Neural crest cell (in vitro differentiated cells): ENCODE data around the gene PPP1R15A. TPM values are rescaled to one million over a fixed set of nuclear protein-coding genes. Genes with fewer than 3 reads are reported as not detected.

Experiments used
- DNase-seq: peaks from one replicate; pipeline ENCODE4 v3.0.0; 2021; ENCODE audit warnings: low read depth, mixed read lengths, low spot score
- H3K27ac Mint-ChIP-seq: one replicate; pipeline ENCODE4 v1.8.0; 2021; ENCODE audit warnings: mild to moderate bottlenecking, mixed read lengths; ENCODE audit not compliant: unreplicated experiment
- H3K27me3 Mint-ChIP-seq: 2 replicates; pipeline ENCODE4 v1.8.0; 2021; ENCODE audit warnings: low read depth, mild to moderate bottlenecking, mixed read lengths
- H3K36me3 Mint-ChIP-seq: 2 replicates; pipeline ENCODE4 v1.8.0; 2021; ENCODE audit warnings: low read depth, mild to moderate bottlenecking, mixed read lengths
- H3K4me1 Mint-ChIP-seq: 2 replicates; pipeline ENCODE4 v1.8.0; 2021; ENCODE audit warnings: mixed read lengths
- H3K4me3 Mint-ChIP-seq: one replicate; pipeline ENCODE4 v1.8.0; 2021; ENCODE audit warnings: mild to moderate bottlenecking, mixed read lengths
- H3K9me3 Mint-ChIP-seq: 2 replicates; pipeline ENCODE4 v1.8.0; 2021; ENCODE audit warnings: mixed read lengths
- CTCF ChIP-seq: fragments of 200-600 bp; sonication (generic); conservative IDR thresholded peaks from 2 replicates; pipeline ENCODE4 v1.5.0; 2021; ENCODE audit warnings: antibody characterized with exemption, mild to moderate bottlenecking
- total RNA-seq: library from RNA; stranded (reverse); gene quantifications from 2 replicates; pipeline ENCODE4 v1.2.1, GENCODE V29; 2021

The PPP1R15A gene
- total RNA-seq, 1 donor from 2014 or later: 27.5 TPM

DNA sequence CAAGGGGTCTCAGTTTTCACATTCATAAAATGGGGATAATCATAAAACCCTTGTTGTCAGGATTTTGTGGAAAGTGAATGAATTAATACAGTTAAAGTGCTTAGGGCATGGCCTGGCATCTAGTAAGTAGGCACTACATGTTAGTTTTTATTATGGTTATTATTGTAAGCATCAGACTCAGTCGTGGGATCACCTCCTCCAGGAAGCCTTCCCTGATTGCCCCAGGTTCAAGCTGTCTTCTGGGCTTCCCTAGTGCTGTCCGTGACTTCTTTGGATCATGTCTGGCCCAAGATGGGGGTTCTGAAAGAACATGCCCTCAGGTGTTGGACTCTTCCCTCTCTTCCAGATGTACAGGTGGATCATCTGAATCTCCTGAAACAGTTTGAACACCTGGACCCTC lies 38.6 kb downstream of the PPP1R15A start:
- no peaks in the 10 kb centered on the region for H3K9me3 Mint-ChIP-seq
- H3K4me1 Mint-ChIP-seq: no peaks in the 10 kb centered on the region
- H3K36me3 Mint-ChIP-seq: peaks cover 14% of the 10 kb centered on the region
- no peaks in the 10 kb centered on the region for H3K27me3 Mint-ChIP-seq
- no peak overlapping the region for H3K4me3 Mint-ChIP-seq
- no peak for TF ChIP-seq CTCF
- no peak overlapping the region for H3K27ac Mint-ChIP-seq
- DNase-seq: no peak

DNA sequence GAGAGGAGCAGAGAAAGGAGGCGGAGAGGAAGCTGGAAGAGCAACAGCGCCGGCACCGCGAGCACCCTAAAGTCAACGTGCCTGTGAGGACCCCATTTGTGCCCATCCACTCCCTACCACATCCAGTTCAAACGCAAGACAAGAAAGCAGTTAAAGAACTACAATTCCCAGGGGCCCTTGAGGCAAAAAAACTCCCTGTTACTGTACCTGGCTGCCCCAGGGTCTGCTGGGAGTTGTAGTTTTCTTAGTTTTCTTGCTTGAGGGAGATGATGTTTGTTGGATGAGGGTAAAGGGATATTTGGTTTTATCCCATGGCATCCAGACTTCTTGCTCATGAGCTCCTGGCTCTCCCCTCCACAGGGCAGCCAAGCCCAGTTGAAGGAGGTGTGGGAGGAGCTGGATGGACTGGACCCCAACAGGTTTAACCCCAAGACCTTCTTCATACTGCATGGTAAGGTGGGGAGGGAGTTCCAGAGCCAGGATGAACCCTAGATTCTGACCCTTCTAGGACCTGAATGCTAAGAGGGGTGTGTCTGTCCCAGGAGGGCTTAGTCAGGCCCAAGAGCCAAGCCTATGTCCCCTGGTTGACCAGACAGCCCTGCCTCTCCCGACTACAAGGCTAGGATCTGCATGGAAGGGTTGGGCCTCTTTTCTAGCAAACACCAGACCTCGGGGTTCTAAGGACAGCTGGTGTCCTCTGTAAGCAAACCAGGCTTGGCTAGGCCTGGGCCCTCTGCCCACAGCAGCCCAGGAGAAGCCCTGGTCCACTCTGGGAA lies 41.1 kb downstream of the PPP1R15A start:
- H3K36me3 Mint-ChIP-seq: peaks cover 14% of the 10 kb centered on the region
- H3K4me3 Mint-ChIP-seq: no peak overlapping the region
- H3K4me1 Mint-ChIP-seq: no peaks in the 10 kb centered on the region
- no peaks in the 10 kb centered on the region for H3K9me3 Mint-ChIP-seq
- H3K27ac Mint-ChIP-seq: no peak overlapping the region
- no peak for TF ChIP-seq CTCF
- no peaks in the 10 kb centered on the region for H3K27me3 Mint-ChIP-seq
- no peak for DNase-seq

- Mint-ChIP-seq H3K27ac (no peak overlapping the region), H3K27me3 (no peaks in the 10 kb centered on the region), H3K4me3 (no peak overlapping the region), H3K9me3 (no peaks in the 10 kb centered on the region), H3K36me3 (peaks cover 20% of the 10 kb centered on the region), H3K4me1 (no peaks in the 10 kb centered on the region)
- no peak for DNase-seq
- no peak for TF ChIP-seq CTCF
These were observed 42.0 kb downstream of the PPP1R15A start for GRCh38 chr19:48914181-48914580.

DNA sequence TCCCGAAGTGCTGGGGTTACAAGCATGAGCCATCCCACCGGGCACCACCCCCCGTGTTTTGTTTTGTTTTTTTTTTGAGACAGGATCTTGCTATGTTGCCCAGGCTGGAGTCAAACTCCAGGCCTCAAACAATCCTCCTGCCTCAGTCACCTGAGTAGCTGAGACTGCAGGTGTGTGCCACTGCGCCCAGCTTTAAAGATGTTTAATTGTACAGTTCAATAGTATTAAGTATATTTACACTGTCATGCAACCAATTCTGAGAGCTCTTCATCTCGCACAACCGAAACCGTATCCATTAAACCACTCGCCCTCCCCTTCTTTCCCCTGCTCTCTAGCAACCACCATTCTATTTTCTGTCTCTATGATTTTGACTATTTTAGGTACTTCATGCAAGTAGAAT lies 43.5 kb downstream of the PPP1R15A start:
- no peak for DNase-seq
- Mint-ChIP-seq H3K27me3 (no peaks in the 10 kb centered on the region), H3K36me3 (peaks cover 20% of the 10 kb centered on the region), H3K9me3 (no peaks in the 10 kb centered on the region), H3K4me1 (no peaks in the 10 kb centered on the region), H3K27ac (no peak overlapping the region), H3K4me3 (no peak overlapping the region)
- no peak for TF ChIP-seq CTCF

DNA sequence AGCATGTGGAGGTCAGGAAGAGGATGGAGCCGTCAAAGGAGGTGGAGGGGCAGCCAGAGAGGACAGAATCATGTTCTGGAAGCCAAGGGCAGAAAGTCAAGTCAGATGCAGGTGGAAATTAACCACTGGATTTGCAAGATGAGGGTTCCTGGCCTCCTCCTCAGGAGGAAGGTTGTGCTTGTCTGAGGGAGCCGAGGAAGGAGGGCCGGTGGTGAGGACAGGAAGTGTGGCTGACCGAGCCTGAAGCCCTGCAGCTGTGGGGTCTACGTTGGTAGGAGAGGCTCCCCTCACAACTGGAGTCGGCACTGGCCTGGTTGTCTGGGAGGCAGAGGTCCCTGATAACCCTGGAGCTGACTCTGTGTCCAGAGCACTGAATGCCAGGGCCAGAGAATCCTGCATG lies 45.9 kb downstream of the PPP1R15A start:
- Mint-ChIP-seq H3K27me3 (no peaks in the 10 kb centered on the region), H3K4me3 (no peak overlapping the region), H3K36me3 (peaks cover 18% of the 10 kb centered on the region), H3K9me3 (no peaks in the 10 kb centered on the region), H3K4me1 (no peaks in the 10 kb centered on the region), H3K27ac (no peak overlapping the region)
- TF ChIP-seq CTCF: no peak
- no peak for DNase-seq
